ENCODE data around the gene SORCS2. TPM values are rescaled to one million over a fixed set of nuclear protein-coding genes. Genes with fewer than 3 reads are reported as not detected.

The SORCS2 gene
- polyA plus RNA-seq, 1 of the 3 experiments (the other 2 are of a cell fraction), result 1.6 TPM

DNA sequence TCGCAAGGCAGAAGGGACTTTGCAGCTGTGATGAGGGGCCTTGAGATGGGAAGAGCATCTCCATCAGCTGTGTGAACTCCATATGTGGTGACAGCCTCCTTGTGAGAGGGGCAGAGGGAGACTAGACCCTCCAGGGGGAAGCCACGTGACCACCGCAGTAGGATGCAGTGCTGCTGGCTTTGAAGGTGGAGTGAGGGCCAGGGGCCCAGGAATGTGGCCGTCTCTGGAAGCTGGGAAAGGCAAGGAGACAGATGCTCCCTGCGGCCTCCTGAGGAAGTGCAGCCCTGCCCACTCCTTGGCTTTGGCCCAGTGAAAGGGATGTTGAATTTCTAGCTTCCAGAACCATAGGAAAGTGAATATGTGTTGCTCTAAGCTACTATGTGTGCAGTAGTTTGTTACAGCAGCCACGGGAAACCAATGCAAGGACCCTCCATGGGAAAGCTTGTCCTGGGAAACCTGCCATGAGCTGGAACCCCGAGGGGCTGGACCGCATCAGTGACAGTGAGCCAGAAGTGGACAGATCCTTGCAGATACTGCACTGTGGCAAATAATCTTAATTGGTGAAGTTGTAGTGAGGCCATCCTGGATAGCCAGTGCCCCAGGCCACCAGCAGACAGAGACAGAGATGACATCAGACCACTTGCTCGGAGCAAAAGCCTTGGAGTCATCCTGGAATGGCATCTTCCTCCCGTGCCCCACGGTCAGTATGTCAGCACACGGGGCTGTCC, 35.4 kb upstream of the SORCS2 start:
- H4K20me1 ChIP-seq (ENCODE audit: insufficient read depth), result no peaks in the 10 kb centered on the region
- 49% methylated on average over 11 of the region's 12 CpGs for WGBS (ENCODE audit: low lambda C conversion rate)
- ChIA-PET POLR2A (interaction anchor here (0.6 kb wide), 1 partner anchor 204 kb away, joined by 5 read pairs; no protein-coding TSS in a partner anchor), CTCF (interaction anchor here (0.7 to 2.3 kb wide), 20 partner anchors 10 to 661 kb away, joined by 3 to 18 read pairs (median 5); partner anchors contain the start of gene SORCS2)
- H3K4me3 ChIP-seq (ENCODE audit: low read depth in 2 of 2, low read length in 1 of 2), result no peak overlapping the region
- no peaks in the 10 kb centered on the region for H3K9me3 ChIP-seq
- H3K9ac ChIP-seq, result no peak overlapping the region
- no peaks in the 10 kb centered on the region for H3K79me2 ChIP-seq (ENCODE audit: insufficient read depth)
- H3F3A ChIP-seq (replicated peaks; ENCODE audit: insufficient read depth), result no peaks in the 10 kb centered on the region
- no peak overlapping the region for H3K4me2 ChIP-seq
- H2AFZ ChIP-seq (ENCODE audit: low read depth), result no peak overlapping the region
- H3K36me3 ChIP-seq (replicated peaks in 1 of 2; ENCODE audit: control insufficient read depth in 1 of 2, insufficient read depth in 2 of 2, low read length in 1 of 2), result no peaks in the 10 kb centered on the region
- DNase-seq, result peak; percentile 76
- H3K4me1 ChIP-seq (ENCODE audit: control insufficient read depth in 1 of 2, insufficient read depth in 2 of 2, low read depth in 1 of 2, low read length in 1 of 2), result peaks cover 0 to 20% of the 10 kb centered on the region in 2 experiments; a peak in 2 of 4 replicates
- no peak overlapping the region for H3K27ac ChIP-seq (ENCODE audit: low read depth in 2 of 2, low read length in 1 of 2)
- no peaks in the 10 kb centered on the region for H3K9me2 ChIP-seq
- H3K27me3 ChIP-seq (ENCODE audit: insufficient read depth), result peaks cover 30% of the 10 kb centered on the region
- no peak for TF ChIP-seq FOXM1 (IDR thresholded peaks at IDR 0.05; ENCODE audit: low read depth)
- no peak for TF ChIP-seq GABPA (IDR thresholded peaks at IDR 0.05; ENCODE audit: low read depth)
- TF ChIP-seq, protein P1, sequence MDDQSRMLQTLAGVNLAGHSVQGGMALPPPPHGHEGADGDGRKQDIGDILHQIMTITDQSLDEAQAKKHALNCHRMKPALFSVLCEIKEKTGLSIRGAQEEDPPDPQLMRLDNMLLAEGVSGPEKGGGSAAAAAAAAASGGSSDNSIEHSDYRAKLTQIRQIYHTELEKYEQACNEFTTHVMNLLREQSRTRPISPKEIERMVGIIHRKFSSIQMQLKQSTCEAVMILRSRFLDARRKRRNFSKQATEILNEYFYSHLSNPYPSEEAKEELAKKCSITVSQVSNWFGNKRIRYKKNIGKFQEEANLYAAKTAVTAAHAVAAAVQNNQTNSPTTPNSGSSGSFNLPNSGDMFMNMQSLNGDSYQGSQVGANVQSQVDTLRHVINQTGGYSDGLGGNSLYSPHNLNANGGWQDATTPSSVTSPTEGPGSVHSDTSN (IDR thresholded peaks at IDR 0.05), result no peak
- TF ChIP-seq RFX5 (IDR thresholded peaks at IDR 0.05; ENCODE audit: low read length), result no peak
- TF ChIP-seq MEF2A (IDR thresholded peaks at IDR 0.05; ENCODE audit: borderline replicate concordance, low read depth), result no peak
- no peak for TF ChIP-seq EZH2phosphoT487 (IDR thresholded peaks at IDR 0.05; ENCODE audit: borderline replicate concordance, low read depth)
- TF ChIP-seq, protein P2, sequence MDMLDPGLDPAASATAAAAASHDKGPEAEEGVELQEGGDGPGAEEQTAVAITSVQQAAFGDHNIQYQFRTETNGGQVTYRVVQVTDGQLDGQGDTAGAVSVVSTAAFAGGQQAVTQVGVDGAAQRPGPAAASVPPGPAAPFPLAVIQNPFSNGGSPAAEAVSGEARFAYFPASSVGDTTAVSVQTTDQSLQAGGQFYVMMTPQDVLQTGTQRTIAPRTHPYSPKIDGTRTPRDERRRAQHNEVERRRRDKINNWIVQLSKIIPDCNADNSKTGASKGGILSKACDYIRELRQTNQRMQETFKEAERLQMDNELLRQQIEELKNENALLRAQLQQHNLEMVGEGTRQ (IDR thresholded peaks at IDR 0.05; ENCODE audit: borderline replicate concordance, low read depth, low read length), result no peak
- TF ChIP-seq ELF1 (IDR thresholded peaks at IDR 0.05), result no peak
- no peak for TF ChIP-seq CHD2 (IDR thresholded peaks at IDR 0.05; ENCODE audit: low read length, partially characterized antibody)
- TF ChIP-seq, protein P3, sequence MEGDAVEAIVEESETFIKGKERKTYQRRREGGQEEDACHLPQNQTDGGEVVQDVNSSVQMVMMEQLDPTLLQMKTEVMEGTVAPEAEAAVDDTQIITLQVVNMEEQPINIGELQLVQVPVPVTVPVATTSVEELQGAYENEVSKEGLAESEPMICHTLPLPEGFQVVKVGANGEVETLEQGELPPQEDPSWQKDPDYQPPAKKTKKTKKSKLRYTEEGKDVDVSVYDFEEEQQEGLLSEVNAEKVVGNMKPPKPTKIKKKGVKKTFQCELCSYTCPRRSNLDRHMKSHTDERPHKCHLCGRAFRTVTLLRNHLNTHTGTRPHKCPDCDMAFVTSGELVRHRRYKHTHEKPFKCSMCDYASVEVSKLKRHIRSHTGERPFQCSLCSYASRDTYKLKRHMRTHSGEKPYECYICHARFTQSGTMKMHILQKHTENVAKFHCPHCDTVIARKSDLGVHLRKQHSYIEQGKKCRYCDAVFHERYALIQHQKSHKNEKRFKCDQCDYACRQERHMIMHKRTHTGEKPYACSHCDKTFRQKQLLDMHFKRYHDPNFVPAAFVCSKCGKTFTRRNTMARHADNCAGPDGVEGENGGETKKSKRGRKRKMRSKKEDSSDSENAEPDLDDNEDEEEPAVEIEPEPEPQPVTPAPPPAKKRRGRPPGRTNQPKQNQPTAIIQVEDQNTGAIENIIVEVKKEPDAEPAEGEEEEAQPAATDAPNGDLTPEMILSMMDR (IDR thresholded peaks at IDR 0.05), result peak; percentile 48
- TF ChIP-seq JUND (IDR thresholded peaks at IDR 0.05), result no peak
- no peak; the same call in 1 of the 2 replicates for TF ChIP-seq MXI1 (IDR thresholded peaks at IDR 0.05; ENCODE audit: low read depth, low read length)
- TF ChIP-seq RXRA (IDR thresholded peaks at IDR 0.05; ENCODE audit: borderline replicate concordance, low read depth), result no peak
- no peak for TF ChIP-seq TAF1 (IDR thresholded peaks at IDR 0.05; ENCODE audit: borderline replicate concordance, low read depth, low read length)
- no peak for TF ChIP-seq SIN3A (IDR thresholded peaks at IDR 0.05; ENCODE audit: borderline replicate concordance, low read depth, low read length)
- 0 out of 2 replicates have a peak, but pooled peaks have one; percentile 19 for TF ChIP-seq FOXJ3 (CRISPR knock-in tag; IDR thresholded peaks at IDR 0.05)
- TF ChIP-seq TEAD4 (IDR thresholded peaks at IDR 0.05; ENCODE audit: borderline replicate concordance, insufficient read depth), result no peak
- no peak for TF ChIP-seq YY1 (IDR thresholded peaks at IDR 0.05; ENCODE audit: low read depth)
- peak; percentile 59; the same call in 1 of the 2 replicates for TF ChIP-seq RCOR1 (IDR thresholded peaks at IDR 0.05; ENCODE audit: low read length)
- peak in 1 of 2 experiments; percentile 45; a peak in 1 of 4 replicates for TF ChIP-seq EP300 (IDR thresholded peaks at IDR 0.05; ENCODE audit: borderline replicate concordance in 1 of 2, low read depth in 1 of 2, low read length in 1 of 2)
- TF ChIP-seq RAD21 (IDR thresholded peaks at IDR 0.05; ENCODE audit: low read length), result no peak
- TF ChIP-seq, protein P4, sequence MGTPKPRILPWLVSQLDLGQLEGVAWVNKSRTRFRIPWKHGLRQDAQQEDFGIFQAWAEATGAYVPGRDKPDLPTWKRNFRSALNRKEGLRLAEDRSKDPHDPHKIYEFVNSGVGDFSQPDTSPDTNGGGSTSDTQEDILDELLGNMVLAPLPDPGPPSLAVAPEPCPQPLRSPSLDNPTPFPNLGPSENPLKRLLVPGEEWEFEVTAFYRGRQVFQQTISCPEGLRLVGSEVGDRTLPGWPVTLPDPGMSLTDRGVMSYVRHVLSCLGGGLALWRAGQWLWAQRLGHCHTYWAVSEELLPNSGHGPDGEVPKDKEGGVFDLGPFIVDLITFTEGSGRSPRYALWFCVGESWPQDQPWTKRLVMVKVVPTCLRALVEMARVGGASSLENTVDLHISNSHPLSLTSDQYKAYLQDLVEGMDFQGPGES (IDR thresholded peaks at IDR 0.05; ENCODE audit: low read depth, low read length), result no peak
- TF ChIP-seq NRF1 (IDR thresholded peaks at IDR 0.05; ENCODE audit: low read depth, low read length), result no peak
- TF ChIP-seq, protein P5, sequence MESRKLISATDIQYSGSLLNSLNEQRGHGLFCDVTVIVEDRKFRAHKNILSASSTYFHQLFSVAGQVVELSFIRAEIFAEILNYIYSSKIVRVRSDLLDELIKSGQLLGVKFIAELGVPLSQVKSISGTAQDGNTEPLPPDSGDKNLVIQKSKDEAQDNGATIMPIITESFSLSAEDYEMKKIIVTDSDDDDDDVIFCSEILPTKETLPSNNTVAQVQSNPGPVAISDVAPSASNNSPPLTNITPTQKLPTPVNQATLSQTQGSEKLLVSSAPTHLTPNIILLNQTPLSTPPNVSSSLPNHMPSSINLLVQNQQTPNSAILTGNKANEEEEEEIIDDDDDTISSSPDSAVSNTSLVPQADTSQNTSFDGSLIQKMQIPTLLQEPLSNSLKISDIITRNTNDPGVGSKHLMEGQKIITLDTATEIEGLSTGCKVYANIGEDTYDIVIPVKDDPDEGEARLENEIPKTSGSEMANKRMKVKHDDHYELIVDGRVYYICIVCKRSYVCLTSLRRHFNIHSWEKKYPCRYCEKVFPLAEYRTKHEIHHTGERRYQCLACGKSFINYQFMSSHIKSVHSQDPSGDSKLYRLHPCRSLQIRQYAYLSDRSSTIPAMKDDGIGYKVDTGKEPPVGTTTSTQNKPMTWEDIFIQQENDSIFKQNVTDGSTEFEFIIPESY (IDR thresholded peaks at IDR 0.05; ENCODE audit: borderline replicate concordance, low read depth), result no peak
- no peak for TF ChIP-seq SMC3 (IDR thresholded peaks at IDR 0.05; ENCODE audit: low read depth, low read length)
- TF ChIP-seq, protein P6, sequence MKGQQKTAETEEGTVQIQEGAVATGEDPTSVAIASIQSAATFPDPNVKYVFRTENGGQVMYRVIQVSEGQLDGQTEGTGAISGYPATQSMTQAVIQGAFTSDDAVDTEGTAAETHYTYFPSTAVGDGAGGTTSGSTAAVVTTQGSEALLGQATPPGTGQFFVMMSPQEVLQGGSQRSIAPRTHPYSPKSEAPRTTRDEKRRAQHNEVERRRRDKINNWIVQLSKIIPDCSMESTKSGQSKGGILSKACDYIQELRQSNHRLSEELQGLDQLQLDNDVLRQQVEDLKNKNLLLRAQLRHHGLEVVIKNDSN (IDR thresholded peaks at IDR 0.05; ENCODE audit: borderline replicate concordance, low read depth), result no peak

Data from SK-N-SH (cell line).